ENCODE results near the gene CTBP1. TPM values are rescaled to one million over a fixed set of nuclear protein-coding genes. Genes with fewer than 3 reads are reported as not detected.
A peak's percentile ranks its signal among the peaks of the same experiment; 100 is the strongest.

CTBP1 gene
- total RNA-seq, 1 donor from 2014 or later, result 169 TPM

DNA sequence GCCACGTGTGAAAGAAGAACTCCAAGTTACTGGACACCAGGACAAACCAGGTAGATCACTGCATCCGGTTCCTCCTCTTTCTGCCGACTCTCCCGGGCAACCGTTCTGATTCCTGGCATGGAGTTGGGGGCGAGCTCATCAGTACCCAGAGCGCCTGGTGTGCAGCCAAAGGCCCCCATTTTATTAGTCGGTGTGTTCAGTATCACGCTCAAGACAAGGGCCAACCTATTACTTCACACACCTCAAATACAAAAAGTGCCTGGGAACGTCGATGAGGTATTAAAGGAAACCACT lies 2.8 kb upstream of the CTBP1 start:
- peaks cover 32% of the 10 kb centered on the region for H3K4me1 ChIP-seq
- TF ChIP-seq, protein P1, sequence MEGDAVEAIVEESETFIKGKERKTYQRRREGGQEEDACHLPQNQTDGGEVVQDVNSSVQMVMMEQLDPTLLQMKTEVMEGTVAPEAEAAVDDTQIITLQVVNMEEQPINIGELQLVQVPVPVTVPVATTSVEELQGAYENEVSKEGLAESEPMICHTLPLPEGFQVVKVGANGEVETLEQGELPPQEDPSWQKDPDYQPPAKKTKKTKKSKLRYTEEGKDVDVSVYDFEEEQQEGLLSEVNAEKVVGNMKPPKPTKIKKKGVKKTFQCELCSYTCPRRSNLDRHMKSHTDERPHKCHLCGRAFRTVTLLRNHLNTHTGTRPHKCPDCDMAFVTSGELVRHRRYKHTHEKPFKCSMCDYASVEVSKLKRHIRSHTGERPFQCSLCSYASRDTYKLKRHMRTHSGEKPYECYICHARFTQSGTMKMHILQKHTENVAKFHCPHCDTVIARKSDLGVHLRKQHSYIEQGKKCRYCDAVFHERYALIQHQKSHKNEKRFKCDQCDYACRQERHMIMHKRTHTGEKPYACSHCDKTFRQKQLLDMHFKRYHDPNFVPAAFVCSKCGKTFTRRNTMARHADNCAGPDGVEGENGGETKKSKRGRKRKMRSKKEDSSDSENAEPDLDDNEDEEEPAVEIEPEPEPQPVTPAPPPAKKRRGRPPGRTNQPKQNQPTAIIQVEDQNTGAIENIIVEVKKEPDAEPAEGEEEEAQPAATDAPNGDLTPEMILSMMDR (IDR thresholded peaks at IDR 0.05), result no peak
- H3K36me3 ChIP-seq, result no peaks in the 10 kb centered on the region
- H3K4me3 ChIP-seq, result no peak overlapping the region
- DNase-seq, result no peak
- no peak overlapping the region for H3K27ac ChIP-seq
- no peaks in the 10 kb centered on the region for H3K27me3 ChIP-seq
- no peak for ATAC-seq
- no peaks in the 10 kb centered on the region for H3K9me3 ChIP-seq
- intact Hi-C loops (cut with DNase I), result loop anchor here (10.0 kb wide), 1 partner anchor 93 kb away; the partner anchor contains the start of gene UVSSA

- ATAC-seq, result no peak
- Histone ChIP-seq H3K36me3 (no peaks in the 10 kb centered on the region), H3K4me3 (no peak overlapping the region), H3K27ac (peak overlapping the region; percentile 96), H3K9me3 (no peaks in the 10 kb centered on the region), H3K4me1 (peaks cover 38% of the 10 kb centered on the region), H3K27me3 (no peaks in the 10 kb centered on the region)
- TF ChIP-seq, protein P1 (IDR thresholded peaks at IDR 0.05), result no peak
- intact Hi-C loops (cut with DNase I), result loop anchor here (10.0 kb wide), 1 partner anchor 94 kb away; the partner anchor contains the start of gene UVSSA
- DNase-seq, result no peak
Measured at GRCh38 chr4:1250921-1251772, 2.2 kb upstream of the CTBP1 start.

DNA sequence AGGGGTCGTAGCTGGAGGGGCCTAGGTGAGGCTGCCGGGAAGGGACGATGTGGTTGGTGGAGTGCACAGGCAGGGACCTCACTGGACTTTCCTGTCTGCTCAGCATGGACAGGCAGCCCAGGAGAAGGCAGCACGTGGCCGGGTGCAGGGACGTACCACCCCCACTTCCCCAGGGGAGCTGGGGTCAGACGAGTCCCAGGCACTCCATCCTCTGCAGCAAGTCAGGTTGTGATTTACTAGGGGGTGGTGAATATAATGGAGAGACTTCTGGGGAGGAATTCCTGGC lies 1.5 kb upstream of the CTBP1 start:
- no peaks in the 10 kb centered on the region for H3K9me3 ChIP-seq
- ATAC-seq (no peak), DNase-seq (no peak)
- no peaks in the 10 kb centered on the region for H3K27me3 ChIP-seq
- intact Hi-C loops (cut with DNase I), result loop anchor here (10.0 kb wide), 1 partner anchor 94 kb away; the partner anchor contains the start of gene UVSSA
- H3K4me1 ChIP-seq, result peaks cover 44% of the 10 kb centered on the region
- peak overlapping the region; percentile 72 for H3K4me3 ChIP-seq
- no peaks in the 10 kb centered on the region for H3K36me3 ChIP-seq
- peak overlapping the region; percentile 96 for H3K27ac ChIP-seq
- TF ChIP-seq, protein P1 (IDR thresholded peaks at IDR 0.05), result no peak

DNA sequence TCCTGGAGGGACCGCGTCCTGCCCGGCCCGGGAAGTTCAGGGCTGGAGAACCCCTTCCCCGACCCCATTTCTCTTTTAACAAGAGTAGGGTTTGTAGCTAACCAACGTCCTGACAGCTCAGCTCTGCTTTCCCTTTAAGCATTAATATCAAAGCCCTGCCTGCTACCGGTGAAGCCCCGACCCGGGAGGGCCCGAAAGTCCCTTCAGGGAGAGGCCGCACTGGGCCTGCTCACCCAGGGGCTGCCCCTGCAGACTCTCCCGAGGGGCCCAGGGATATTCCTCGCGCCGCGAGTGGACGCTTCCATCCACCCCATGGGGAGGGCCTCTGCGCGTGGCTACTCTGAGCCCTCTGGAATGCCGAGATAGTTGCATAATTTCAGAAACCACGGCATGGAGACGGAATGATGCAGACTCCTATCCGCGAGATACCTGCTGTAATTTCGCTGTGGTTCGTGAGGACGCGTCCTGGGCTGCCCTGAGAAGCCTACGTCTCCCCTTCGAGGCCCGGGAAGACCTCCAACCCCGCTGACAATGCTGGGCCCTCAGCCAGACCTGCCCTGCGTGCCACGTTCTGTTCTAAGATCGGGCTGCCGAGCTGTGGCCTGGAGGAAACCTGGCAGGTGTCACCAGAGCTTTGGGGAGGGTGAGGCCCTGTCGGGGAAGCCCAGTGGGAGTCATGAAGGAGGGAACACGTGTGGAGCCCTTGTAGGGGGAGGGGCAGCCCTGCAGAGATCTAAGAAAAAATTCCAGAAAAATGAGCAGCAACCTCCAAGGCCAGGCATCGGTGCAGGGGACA lies 999 bp upstream of the CTBP1 start:
- peaks cover 50% of the 10 kb centered on the region for H3K4me1 ChIP-seq
- H3K9me3 ChIP-seq, result no peaks in the 10 kb centered on the region
- H3K27ac ChIP-seq, result peak overlapping the region; percentile 96
- H3K36me3 ChIP-seq, result no peaks in the 10 kb centered on the region
- ATAC-seq, result peak; percentile 15
- intact Hi-C loops (cut with DNase I), result loop anchor here (10.0 kb wide), 2 partner anchors 85 to 95 kb away; partner anchors contain the start of gene UVSSA
- TF ChIP-seq, protein P1 (IDR thresholded peaks at IDR 0.05), result no peak
- no peaks in the 10 kb centered on the region for H3K27me3 ChIP-seq
- H3K4me3 ChIP-seq, result peak overlapping the region; percentile 72
- DNase-seq, result peak; percentile 81

DNA sequence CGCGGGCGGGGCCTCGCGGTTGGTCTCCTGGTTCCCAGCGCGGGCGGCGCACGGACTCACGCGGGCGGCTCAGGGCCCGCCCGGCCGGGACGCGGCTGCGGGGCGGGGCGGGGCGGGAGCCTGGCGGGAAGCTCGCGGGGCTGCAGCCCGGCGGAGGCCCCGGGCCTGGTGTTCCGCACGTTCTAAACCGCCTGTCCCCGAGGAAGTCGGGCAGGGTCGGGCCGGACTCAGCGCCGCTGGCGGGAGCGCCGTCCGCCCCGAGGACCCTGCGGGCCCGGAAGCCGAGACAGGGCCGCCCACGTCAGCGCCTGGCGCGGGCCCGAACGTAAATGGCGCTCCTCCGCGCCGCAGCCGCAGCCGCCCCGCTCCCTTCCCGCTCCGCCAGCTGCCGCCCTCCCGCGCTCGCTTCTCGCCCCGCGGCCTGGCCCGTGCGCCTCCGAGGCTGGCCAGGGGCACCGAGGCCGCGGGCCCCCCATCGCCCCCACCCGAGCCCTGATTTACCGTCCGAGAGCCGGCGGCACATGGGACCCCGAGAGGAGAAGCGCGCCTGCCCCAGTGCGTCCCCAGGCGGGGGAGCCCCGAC lies 309 bp upstream of the CTBP1 start:
- Histone ChIP-seq H3K4me3 (peak overlapping the region; percentile 72), H3K27ac (peak overlapping the region; percentile 96), H3K4me1 (peaks cover 57% of the 10 kb centered on the region), H3K9me3 (no peaks in the 10 kb centered on the region), H3K36me3 (no peaks in the 10 kb centered on the region), H3K27me3 (no peaks in the 10 kb centered on the region)
- DNase-seq (peak; percentile 94), ATAC-seq (peak; percentile 73)
- intact Hi-C loops (cut with DNase I), result loop anchor here (10.0 kb wide), 1 partner anchor 84 kb away; no protein-coding TSS in a partner anchor
- TF ChIP-seq, protein P1 (IDR thresholded peaks at IDR 0.05), result no peak

All from upper lobe of right lung (tissue), 1 donor.